ENCODE data around the gene ABHD16A. TPM values are rescaled to one million over a fixed set of nuclear protein-coding genes. Genes with fewer than 3 reads are reported as not detected.

ABHD16A gene
- total and polyA plus RNA-seq, 4 donors: 26.6 to 59.4 (median 34.9) TPM

- 46% methylated on average over 7 of the region's 7 CpGs for WGBS
- H3K9ac ChIP-seq (ENCODE audit: low read depth in 1 of 2, low read length in 2 of 2): peak overlapping the region in 1 of 2 donors; percentile 74
Measured at GRCh38 chr6:31737315-31737990, 34.3 kb upstream of the ABHD16A start.

GRCh38 chr6:31736768-31737314 is 33.7 kb upstream of the ABHD16A start:
- Histone ChIP-seq H3K36me3 (ENCODE audit: control insufficient read depth in 4 of 4, insufficient read depth in 3 of 4, low read depth in 1 of 4, low read length in 3 of 4) (peaks cover 4 to 17% (median 16%) of the 10 kb centered on the region in 4 donors), H3K9ac (ENCODE audit: low read depth in 1 of 2, low read length in 2 of 2) (peak overlapping the region in 1 of 2 donors; percentile 98), H3K4me3 (ENCODE audit: low read depth in 1 of 3, low read length in 3 of 3) (peak overlapping the region; percentile 53 to 84 (median 80)), H3K27ac (ENCODE audit: low read depth in 1 of 2, low read length in 2 of 2) (peak overlapping the region; percentile 90 to 96), H3K9me3 (ENCODE audit: control insufficient read depth in 4 of 4, low read length in 3 of 4) (no peaks in the 10 kb centered on the region), H3K4me1 (ENCODE audit: control insufficient read depth in 4 of 4, insufficient read depth in 4 of 4, low read length in 3 of 4) (peaks cover 22 to 63% (median 47%) of the 10 kb centered on the region in 4 donors), H3K27me3 (ENCODE audit: control insufficient read depth in 4 of 4, insufficient read depth in 4 of 4, low read length in 3 of 4) (no peaks in the 10 kb centered on the region)
- WGBS: 51% methylated on average over 10 of the region's 10 CpGs
- TF ChIP-seq HNF4A (conservative IDR thresholded peaks at IDR 0.05) (no peak), EGR1 (IDR thresholded peaks at IDR 0.05; ENCODE audit: low read depth in 2 of 2) (no peak), NR2F2 (IDR thresholded peaks at IDR 0.05) (no peak), REST (IDR thresholded peaks at IDR 0.05) (no peak)
- DNase-seq (ENCODE audit: low spot score): no peak

More at GRCh38 chr6:31737315-31737990, 34.3 kb upstream of the ABHD16A start:
- H3K4me3 ChIP-seq (ENCODE audit: low read depth in 1 of 3, low read length in 3 of 3): no peak overlapping the region
- H3K4me1 ChIP-seq (ENCODE audit: control insufficient read depth in 4 of 4, insufficient read depth in 4 of 4, low read length in 3 of 4): peaks cover 22 to 60% (median 46%) of the 10 kb centered on the region in 4 donors
- peak; percentile 68 for DNase-seq (ENCODE audit: low spot score)
- H3K9me3 ChIP-seq (ENCODE audit: control insufficient read depth in 4 of 4, low read length in 3 of 4): no peaks in the 10 kb centered on the region
- peak overlapping the region; percentile 90 to 96 for H3K27ac ChIP-seq (ENCODE audit: low read depth in 1 of 2, low read length in 2 of 2)
- peaks cover 3 to 11% (median 10%) of the 10 kb centered on the region in 4 donors for H3K36me3 ChIP-seq (ENCODE audit: control insufficient read depth in 4 of 4, insufficient read depth in 3 of 4, low read depth in 1 of 4, low read length in 3 of 4)
- TF ChIP-seq ZBTB33 (IDR thresholded peaks at IDR 0.05) (peak; percentile 25), EGR1 (IDR thresholded peaks at IDR 0.05; ENCODE audit: low read depth in 2 of 2) (no peak), HNF4A (conservative IDR thresholded peaks at IDR 0.05) (peak in 1 of 2 donors; percentile 12)
- no peaks in the 10 kb centered on the region for H3K27me3 ChIP-seq (ENCODE audit: control insufficient read depth in 4 of 4, insufficient read depth in 4 of 4, low read length in 3 of 4)

- under 1% methylated on average over 24 of the region's 24 CpGs for whole genome bisulfite sequencing
- H3K4me1 ChIP-seq (ENCODE audit: control insufficient read depth in 4 of 4, insufficient read depth in 4 of 4, low read length in 3 of 4): peaks cover 22 to 64% (median 48%) of the 10 kb centered on the region in 4 donors
- DNase-seq (ENCODE audit: low spot score): peak; percentile 83
- peak in 1 of 2 donors; percentile 21 for TF ChIP-seq RXRA (IDR thresholded peaks at IDR 0.05)
- no peak for TF ChIP-seq NR2F2 (IDR thresholded peaks at IDR 0.05)
- peak; percentile 23 for TF ChIP-seq MAX (IDR thresholded peaks at IDR 0.05)
- peak; percentile 75 for TF ChIP-seq REST (IDR thresholded peaks at IDR 0.05)
- TF ChIP-seq TAF1 (conservative IDR thresholded peaks at IDR 0.05): no peak
- no peak for TF ChIP-seq FOXA1 (IDR thresholded peaks at IDR 0.05)
- no peak for TF ChIP-seq GABPA (IDR thresholded peaks at IDR 0.05 in 1 of 2, conservative IDR thresholded peaks at IDR 0.05 in 1 of 2)
- peak; percentile 72 for TF ChIP-seq YY1 (IDR thresholded peaks at IDR 0.05)
- TF ChIP-seq EGR1 (IDR thresholded peaks at IDR 0.05; ENCODE audit: low read depth in 2 of 2): no peak
- TF ChIP-seq JUND (IDR thresholded peaks at IDR 0.05): peak; percentile 81 to 88
- no peak for TF ChIP-seq RAD21 (IDR thresholded peaks at IDR 0.05)
Measured at GRCh38 chr6:31736021-31736767, 33.1 kb upstream of the ABHD16A start, which contains the start of gene CLIC1. Gene CLIC1 (minus strand): TSS chr6:31736530. CDS start chr6:31736300, 230 bp downstream.

More at GRCh38 chr6:31736021-31736767, 33.1 kb upstream of the ABHD16A start, which contains the start of gene CLIC1:
- H3K27ac ChIP-seq (ENCODE audit: low read depth in 1 of 2, low read length in 2 of 2): peak within 1 kb of the TSS; percentile 90 to 96
- H3K4me3 ChIP-seq (ENCODE audit: low read depth in 1 of 3, low read length in 3 of 3): peak within 1 kb of the TSS; percentile 53 to 84 (median 80)
- peaks cover 4 to 21% (median 19%) of the 10 kb centered on the region in 4 donors for H3K36me3 ChIP-seq (ENCODE audit: control insufficient read depth in 4 of 4, insufficient read depth in 3 of 4, low read depth in 1 of 4, low read length in 3 of 4)
- peak within 1 kb of the TSS; percentile 82 to 98 for H3K9ac ChIP-seq (ENCODE audit: low read depth in 1 of 2, low read length in 2 of 2)
- H3K9me3 ChIP-seq (ENCODE audit: control insufficient read depth in 4 of 4, low read length in 3 of 4): no peaks in the 10 kb centered on the region
- no peaks in the 10 kb centered on the region for H3K27me3 ChIP-seq (ENCODE audit: control insufficient read depth in 4 of 4, insufficient read depth in 4 of 4, low read length in 3 of 4)

Data from liver (tissue), 9 donors.